OCI-LY3 (cell line): ENCODE data around the gene SLC7A11.

Experiments
- H2AFZ ChIP-seq: fragments of 200-600, 300-600 bp; shearing (Covaris generic); 2 replicates; pipeline ENCODE4 v1.6.0; 2014; ENCODE audit warnings: antibody characterized with exemption, low read depth, low read length
- H3K27ac ChIP-seq: fragments of 200-600, 300-600 bp; sonication (generic); 2 replicates; pipeline ENCODE4 v1.5.1; 2014; ENCODE audit warnings: mild to moderate bottlenecking, low read length, moderate library complexity, mixed read lengths
- H3K27me3 ChIP-seq: fragments of 200-600, 300-600 bp; sonication (generic); 2 replicates; pipeline ENCODE4 v1.6.1; 2014; ENCODE audit warnings: low read depth, low read length, mixed read lengths
- H3K36me3 ChIP-seq: fragments of 200-600, 300-600 bp; sonication (generic); replicated peaks from 2 replicates; pipeline ENCODE3; 2014; ENCODE audit warnings: low read depth, low read length, mixed read lengths
- H3K4me1 ChIP-seq: fragments of 300-600, 200-600 bp; sonication (generic); 2 replicates; pipeline ENCODE4 v1.6.1; 2014; ENCODE audit warnings: low read length, mixed read lengths
- H3K4me2 ChIP-seq: fragments of 200-600, 300-600 bp; sonication (generic); 2 replicates; pipeline ENCODE4 v1.6.1; 2014; ENCODE audit warnings: low read length, mixed read lengths
- H3K4me3 ChIP-seq: fragments of 300-600, 200-600 bp; sonication (generic); 2 replicates; pipeline ENCODE4 v1.5.1; 2014; ENCODE audit warnings: antibody characterized with exemption, mild to moderate bottlenecking, low read length, moderate library complexity
- H3K79me2 ChIP-seq: fragments of 300-600, 200-600 bp; shearing (Covaris generic); 2 replicates; pipeline ENCODE4 v1.6.1; 2014; ENCODE audit warnings: mild to moderate bottlenecking, low read length, mixed read lengths
- H3K9ac ChIP-seq: fragments of 300-600, 200-600 bp; shearing (Covaris generic); 2 replicates; pipeline ENCODE4 v1.6.0; 2014; ENCODE audit warnings: mild to moderate bottlenecking, low read length, moderate library complexity
- H3K9me3 ChIP-seq: fragments of 200-600, 300-600 bp; shearing (Covaris generic); 2 replicates; pipeline ENCODE4 v1.6.1; 2014; ENCODE audit warnings: low read length, mixed read lengths; ENCODE audit not compliant: insufficient read depth
- H4K20me1 ChIP-seq: fragments of 200-600, 300-600 bp; sonication (generic); 2 replicates; pipeline ENCODE4 v1.6.1; 2016; ENCODE audit warnings: low read length, mixed read lengths; ENCODE audit not compliant: insufficient read depth
- EZH2phosphoT487 ChIP-seq: fragments of 200-600 bp; shearing (Covaris generic); IDR thresholded peaks from 2 replicates; pipeline ENCODE4 v1.6.1; 2018; ENCODE audit warnings: antibody characterized with exemption, mixed run types, low read depth
- TF ChIP-seq, protein P1 (sequence below): fragments of 200-600, 300-600 bp; sonication (generic); IDR thresholded peaks from 2 replicates; pipeline ENCODE4 v1.5.1; 2014; ENCODE audit warnings: antibody characterized with exemption, low read length, low read depth

The SLC7A11 gene

GRCh38 chr4:138242076-138242833 lies at the start of gene SLC7A11:
SLC7A11 (minus strand) TSS chr4:138242349; CDS start chr4:138242069, 280 bp downstream.
- H4K20me1 ChIP-seq = no peaks in the 10 kb centered on the region
- H3K27me3 ChIP-seq = no peaks in the 10 kb centered on the region
- H3K27ac ChIP-seq = peak within 1 kb of the TSS; percentile 84
- peak within 1 kb of the TSS; percentile 73 for H3K4me3 ChIP-seq
- peak within 1 kb of the TSS; percentile 81 for H3K4me2 ChIP-seq
- peak within 1 kb of the TSS; percentile 79 for H2AFZ ChIP-seq
- H3K79me2 ChIP-seq = no peaks in the 10 kb centered on the region
- H3K36me3 ChIP-seq = no peaks in the 10 kb centered on the region
- H3K9me3 ChIP-seq = no peaks in the 10 kb centered on the region
- H3K9ac ChIP-seq = peak within 1 kb of the TSS; percentile 71
- peaks cover 19% of the 10 kb centered on the region for H3K4me1 ChIP-seq
- no peak for TF ChIP-seq EZH2phosphoT487
- TF ChIP-seq, protein P1, sequence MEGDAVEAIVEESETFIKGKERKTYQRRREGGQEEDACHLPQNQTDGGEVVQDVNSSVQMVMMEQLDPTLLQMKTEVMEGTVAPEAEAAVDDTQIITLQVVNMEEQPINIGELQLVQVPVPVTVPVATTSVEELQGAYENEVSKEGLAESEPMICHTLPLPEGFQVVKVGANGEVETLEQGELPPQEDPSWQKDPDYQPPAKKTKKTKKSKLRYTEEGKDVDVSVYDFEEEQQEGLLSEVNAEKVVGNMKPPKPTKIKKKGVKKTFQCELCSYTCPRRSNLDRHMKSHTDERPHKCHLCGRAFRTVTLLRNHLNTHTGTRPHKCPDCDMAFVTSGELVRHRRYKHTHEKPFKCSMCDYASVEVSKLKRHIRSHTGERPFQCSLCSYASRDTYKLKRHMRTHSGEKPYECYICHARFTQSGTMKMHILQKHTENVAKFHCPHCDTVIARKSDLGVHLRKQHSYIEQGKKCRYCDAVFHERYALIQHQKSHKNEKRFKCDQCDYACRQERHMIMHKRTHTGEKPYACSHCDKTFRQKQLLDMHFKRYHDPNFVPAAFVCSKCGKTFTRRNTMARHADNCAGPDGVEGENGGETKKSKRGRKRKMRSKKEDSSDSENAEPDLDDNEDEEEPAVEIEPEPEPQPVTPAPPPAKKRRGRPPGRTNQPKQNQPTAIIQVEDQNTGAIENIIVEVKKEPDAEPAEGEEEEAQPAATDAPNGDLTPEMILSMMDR = no peak

GRCh38 chr4:138291431-138291830 lies 49.3 kb upstream of the SLC7A11 start:
- H3K27me3 ChIP-seq = no peaks in the 10 kb centered on the region
- no peak overlapping the region for H3K9ac ChIP-seq
- H3K36me3 ChIP-seq = no peaks in the 10 kb centered on the region
- H3K79me2 ChIP-seq = no peaks in the 10 kb centered on the region
- H3K4me3 ChIP-seq = no peak overlapping the region
- H3K9me3 ChIP-seq = no peaks in the 10 kb centered on the region
- H3K4me2 ChIP-seq = no peak overlapping the region
- no peaks in the 10 kb centered on the region for H4K20me1 ChIP-seq
- H3K27ac ChIP-seq = no peak overlapping the region
- H2AFZ ChIP-seq = no peak overlapping the region
- TF ChIP-seq EZH2phosphoT487 = no peak
- TF ChIP-seq, protein P1 = no peak
- no peaks in the 10 kb centered on the region for H3K4me1 ChIP-seq

DNA sequence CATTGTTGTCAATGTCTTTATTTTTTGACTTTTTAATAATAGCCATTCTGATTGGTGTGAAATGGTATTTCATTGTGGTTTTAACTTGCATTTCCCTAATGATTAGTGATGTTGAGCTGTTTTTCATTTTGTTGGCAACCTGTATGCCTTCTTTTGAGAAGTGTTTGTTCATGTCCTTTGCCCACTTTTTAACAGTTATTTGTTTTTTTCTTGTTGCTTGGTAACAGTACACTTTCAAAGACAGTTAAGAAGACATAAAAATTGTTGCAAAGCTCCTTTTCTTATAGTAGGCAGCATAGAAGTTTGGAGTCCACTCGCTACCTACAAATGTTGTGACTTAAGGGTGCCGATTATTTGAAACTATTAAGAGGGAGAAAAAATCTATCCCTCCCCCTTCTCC lies 48.7 kb upstream of the SLC7A11 start:
- Histone ChIP-seq H3K79me2 (no peaks in the 10 kb centered on the region), H3K4me1 (no peaks in the 10 kb centered on the region), H3K27ac (no peak overlapping the region), H3K36me3 (no peaks in the 10 kb centered on the region), H3K9ac (no peak overlapping the region), H3K9me3 (no peaks in the 10 kb centered on the region), H3K27me3 (no peaks in the 10 kb centered on the region), H4K20me1 (no peaks in the 10 kb centered on the region), H2AFZ (no peak overlapping the region), H3K4me3 (no peak overlapping the region), H3K4me2 (no peak overlapping the region)
- TF ChIP-seq, protein P1 = no peak
- no peak for TF ChIP-seq EZH2phosphoT487

GRCh38 chr4:138279286-138279685 lies 37.1 kb upstream of the SLC7A11 start:
- H3K4me2 ChIP-seq = no peak overlapping the region
- H3K27me3 ChIP-seq = no peaks in the 10 kb centered on the region
- no peaks in the 10 kb centered on the region for H3K9me3 ChIP-seq
- H3K4me3 ChIP-seq = no peak overlapping the region
- H3K79me2 ChIP-seq = no peaks in the 10 kb centered on the region
- no peaks in the 10 kb centered on the region for H4K20me1 ChIP-seq
- H3K4me1 ChIP-seq = no peaks in the 10 kb centered on the region
- H3K36me3 ChIP-seq = no peaks in the 10 kb centered on the region
- no peak overlapping the region for H3K27ac ChIP-seq
- H2AFZ ChIP-seq = no peak overlapping the region
- H3K9ac ChIP-seq = no peak overlapping the region
- TF ChIP-seq, protein P1 = no peak
- no peak for TF ChIP-seq EZH2phosphoT487
